PC-9 (cell line): Measurements from ENCODE around the gene PBX1.

Experiments used
- EZH2 ChIP-seq: fragments of 200-600 bp; sonication (generic); IDR thresholded peaks from 2 replicates; pipeline ENCODE4 v1.8.0; 2017; ENCODE audit warnings: antibody characterized with exemption, low read depth
- TF ChIP-seq, protein P1 (sequence below): fragments of 200-600 bp; sonication (generic); conservative IDR thresholded peaks from 2 replicates; pipeline ENCODE4 v1.6.1; 2017; ENCODE audit warnings: mixed run types, antibody characterized with exemption, mild to moderate bottlenecking, moderate library complexity

DNA sequence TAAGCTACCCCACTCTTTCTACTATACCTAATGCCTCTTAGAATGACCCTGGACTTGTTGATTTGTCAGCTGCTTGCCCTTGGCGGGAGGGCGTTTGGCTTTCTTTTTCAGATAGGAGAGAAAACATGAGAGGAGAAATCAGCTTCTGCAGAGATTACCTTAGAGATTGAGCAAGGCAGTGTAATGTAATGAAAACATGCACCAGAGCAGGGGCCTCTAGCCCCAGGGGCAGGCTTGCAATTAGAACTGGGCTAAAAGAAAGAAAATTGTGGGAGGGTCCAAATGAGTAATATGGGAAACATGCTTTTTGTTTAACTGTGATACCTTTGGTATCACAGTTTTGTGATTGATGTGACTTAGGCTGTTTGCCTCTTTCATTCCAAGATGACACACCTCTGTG, 89.7 kb downstream of the PBX1 start:
- TF ChIP-seq, protein P1, sequence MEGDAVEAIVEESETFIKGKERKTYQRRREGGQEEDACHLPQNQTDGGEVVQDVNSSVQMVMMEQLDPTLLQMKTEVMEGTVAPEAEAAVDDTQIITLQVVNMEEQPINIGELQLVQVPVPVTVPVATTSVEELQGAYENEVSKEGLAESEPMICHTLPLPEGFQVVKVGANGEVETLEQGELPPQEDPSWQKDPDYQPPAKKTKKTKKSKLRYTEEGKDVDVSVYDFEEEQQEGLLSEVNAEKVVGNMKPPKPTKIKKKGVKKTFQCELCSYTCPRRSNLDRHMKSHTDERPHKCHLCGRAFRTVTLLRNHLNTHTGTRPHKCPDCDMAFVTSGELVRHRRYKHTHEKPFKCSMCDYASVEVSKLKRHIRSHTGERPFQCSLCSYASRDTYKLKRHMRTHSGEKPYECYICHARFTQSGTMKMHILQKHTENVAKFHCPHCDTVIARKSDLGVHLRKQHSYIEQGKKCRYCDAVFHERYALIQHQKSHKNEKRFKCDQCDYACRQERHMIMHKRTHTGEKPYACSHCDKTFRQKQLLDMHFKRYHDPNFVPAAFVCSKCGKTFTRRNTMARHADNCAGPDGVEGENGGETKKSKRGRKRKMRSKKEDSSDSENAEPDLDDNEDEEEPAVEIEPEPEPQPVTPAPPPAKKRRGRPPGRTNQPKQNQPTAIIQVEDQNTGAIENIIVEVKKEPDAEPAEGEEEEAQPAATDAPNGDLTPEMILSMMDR = no peak
- TF ChIP-seq EZH2 = no peak
